ENCODE measurements around the gene VAT1. TPM values are rescaled to one million over a fixed set of nuclear protein-coding genes. Genes with fewer than 3 reads are reported as not detected.
A peak's percentile ranks its signal among the peaks of the same experiment; 100 is the strongest.

The VAT1 gene
- total and polyA plus RNA-seq, 9 of the 15 experiments (the other 6 are each of a cell fraction or from before 2014, with no cell fraction given): 29.4 to 153 (median 66.7) TPM

DNA sequence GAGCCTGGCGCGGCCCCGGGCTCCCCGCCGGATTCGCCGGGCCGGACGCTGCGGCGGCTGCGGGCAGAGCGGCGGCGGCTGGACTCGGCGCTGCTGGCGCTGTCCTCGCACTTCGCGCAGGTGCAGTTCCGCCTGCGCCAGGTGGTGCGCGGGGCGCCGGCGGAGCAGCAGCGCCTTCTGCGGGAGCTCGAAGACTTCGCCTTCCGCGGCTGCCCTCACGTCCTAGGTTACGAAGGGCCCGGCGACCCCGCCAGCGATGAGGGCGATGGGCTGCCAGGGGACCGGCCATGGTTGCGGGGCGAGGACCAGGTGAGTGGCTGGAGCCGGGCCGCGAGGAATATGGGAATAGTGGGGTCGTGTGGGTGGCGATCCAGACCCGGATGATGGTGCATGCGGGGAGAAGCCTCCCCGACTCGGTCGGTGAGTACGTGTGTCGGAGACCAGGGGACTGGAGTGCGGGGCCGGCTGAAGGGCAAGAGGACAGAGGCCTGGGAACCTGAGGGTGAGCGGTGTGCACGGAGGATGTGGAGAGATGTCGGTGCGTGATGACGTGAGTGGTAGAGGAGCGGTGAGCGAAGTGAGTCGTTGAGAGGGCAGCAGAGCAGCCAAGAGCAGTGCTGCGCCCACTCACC is 41.3 kb downstream of the VAT1 start (continued):
- TF ChIP-seq HOXB6 (CRISPR knock-in tag; IDR thresholded peaks at IDR 0.05; ENCODE audit: borderline replicate concordance) (no peak), SIRT6 (IDR thresholded peaks at IDR 0.05; ENCODE audit: low read depth, low read length) (no peak), ZNF699 (CRISPR knock-in tag; IDR thresholded peaks at IDR 0.05; ENCODE audit: insufficient replicate concordance) (no peak), PHF8 (IDR thresholded peaks at IDR 0.05; ENCODE audit: borderline replicate concordance, low read length) (no peak; the same call in 1 of the 2 replicates), SREBF2 (CRISPR knock-in tag; IDR thresholded peaks at IDR 0.05) (no peak), NCOA4 (IDR thresholded peaks at IDR 0.05; ENCODE audit: partially characterized antibody) (no peak), SAFB2 (IDR thresholded peaks at IDR 0.05; ENCODE audit: borderline replicate concordance, low read depth, low read length, severe bottlenecking) (no peak), SRSF3 (IDR thresholded peaks at IDR 0.05; ENCODE audit: insufficient read depth, low read length) (no peak), RCOR1 (IDR thresholded peaks at IDR 0.05; ENCODE audit: borderline replicate concordance in 1 of 2, low read depth in 2 of 2, low read length in 2 of 2) (no peak), ZNF445 (CRISPR knock-in tag; IDR thresholded peaks at IDR 0.05; ENCODE audit: low read depth) (no peak), ZFP36 (IDR thresholded peaks at IDR 0.05; ENCODE audit: low read depth, low read length, partially characterized antibody) (no peak), TRIM28 (IDR thresholded peaks at IDR 0.05) (no peak), ZFP30 (CRISPR knock-in tag; IDR thresholded peaks at IDR 0.05; ENCODE audit: borderline replicate concordance) (no peak), FOS (IDR thresholded peaks at IDR 0.05; ENCODE audit: extremely low read depth, insufficient read length) (no peak), RBM14 (IDR thresholded peaks at IDR 0.05; ENCODE audit: borderline replicate concordance, insufficient read depth, low read depth, low read length) (no peak)
- TF ChIP-seq, protein P1, sequence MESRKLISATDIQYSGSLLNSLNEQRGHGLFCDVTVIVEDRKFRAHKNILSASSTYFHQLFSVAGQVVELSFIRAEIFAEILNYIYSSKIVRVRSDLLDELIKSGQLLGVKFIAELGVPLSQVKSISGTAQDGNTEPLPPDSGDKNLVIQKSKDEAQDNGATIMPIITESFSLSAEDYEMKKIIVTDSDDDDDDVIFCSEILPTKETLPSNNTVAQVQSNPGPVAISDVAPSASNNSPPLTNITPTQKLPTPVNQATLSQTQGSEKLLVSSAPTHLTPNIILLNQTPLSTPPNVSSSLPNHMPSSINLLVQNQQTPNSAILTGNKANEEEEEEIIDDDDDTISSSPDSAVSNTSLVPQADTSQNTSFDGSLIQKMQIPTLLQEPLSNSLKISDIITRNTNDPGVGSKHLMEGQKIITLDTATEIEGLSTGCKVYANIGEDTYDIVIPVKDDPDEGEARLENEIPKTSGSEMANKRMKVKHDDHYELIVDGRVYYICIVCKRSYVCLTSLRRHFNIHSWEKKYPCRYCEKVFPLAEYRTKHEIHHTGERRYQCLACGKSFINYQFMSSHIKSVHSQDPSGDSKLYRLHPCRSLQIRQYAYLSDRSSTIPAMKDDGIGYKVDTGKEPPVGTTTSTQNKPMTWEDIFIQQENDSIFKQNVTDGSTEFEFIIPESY (CRISPR knock-in tag; IDR thresholded peaks at IDR 0.05): peak; percentile 64; the same call in 1 of the 2 replicates
- TF ChIP-seq, protein P2, sequence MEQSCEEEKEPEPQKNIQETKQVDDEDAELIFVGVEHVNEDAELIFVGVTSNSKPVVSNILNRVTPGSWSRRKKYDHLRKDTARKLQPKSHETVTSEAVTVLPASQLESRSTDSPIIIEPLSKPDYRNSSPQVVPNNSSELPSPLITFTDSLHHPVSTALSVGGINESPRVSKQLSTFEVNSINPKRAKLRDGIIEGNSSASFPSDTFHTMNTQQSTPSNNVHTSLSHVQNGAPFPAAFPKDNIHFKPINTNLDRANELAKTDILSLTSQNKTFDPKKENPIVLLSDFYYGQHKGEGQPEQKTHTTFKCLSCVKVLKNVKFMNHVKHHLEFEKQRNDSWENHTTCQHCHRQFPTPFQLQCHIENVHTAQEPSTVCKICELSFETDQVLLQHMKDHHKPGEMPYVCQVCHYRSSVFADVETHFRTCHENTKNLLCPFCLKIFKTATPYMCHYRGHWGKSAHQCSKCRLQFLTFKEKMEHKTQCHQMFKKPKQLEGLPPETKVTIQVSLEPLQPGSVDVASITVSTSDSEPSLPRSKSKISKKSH (CRISPR knock-in tag; IDR thresholded peaks at IDR 0.05): no peak
- TF ChIP-seq, protein P3, sequence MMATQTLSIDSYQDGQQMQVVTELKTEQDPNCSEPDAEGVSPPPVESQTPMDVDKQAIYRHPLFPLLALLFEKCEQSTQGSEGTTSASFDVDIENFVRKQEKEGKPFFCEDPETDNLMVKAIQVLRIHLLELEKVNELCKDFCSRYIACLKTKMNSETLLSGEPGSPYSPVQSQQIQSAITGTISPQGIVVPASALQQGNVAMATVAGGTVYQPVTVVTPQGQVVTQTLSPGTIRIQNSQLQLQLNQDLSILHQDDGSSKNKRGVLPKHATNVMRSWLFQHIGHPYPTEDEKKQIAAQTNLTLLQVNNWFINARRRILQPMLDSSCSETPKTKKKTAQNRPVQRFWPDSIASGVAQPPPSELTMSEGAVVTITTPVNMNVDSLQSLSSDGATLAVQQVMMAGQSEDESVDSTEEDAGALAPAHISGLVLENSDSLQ (IDR thresholded peaks at IDR 0.05): 0 out of 2 replicates have a peak, but pooled peaks have one; percentile 8
- TF ChIP-seq, protein P4, sequence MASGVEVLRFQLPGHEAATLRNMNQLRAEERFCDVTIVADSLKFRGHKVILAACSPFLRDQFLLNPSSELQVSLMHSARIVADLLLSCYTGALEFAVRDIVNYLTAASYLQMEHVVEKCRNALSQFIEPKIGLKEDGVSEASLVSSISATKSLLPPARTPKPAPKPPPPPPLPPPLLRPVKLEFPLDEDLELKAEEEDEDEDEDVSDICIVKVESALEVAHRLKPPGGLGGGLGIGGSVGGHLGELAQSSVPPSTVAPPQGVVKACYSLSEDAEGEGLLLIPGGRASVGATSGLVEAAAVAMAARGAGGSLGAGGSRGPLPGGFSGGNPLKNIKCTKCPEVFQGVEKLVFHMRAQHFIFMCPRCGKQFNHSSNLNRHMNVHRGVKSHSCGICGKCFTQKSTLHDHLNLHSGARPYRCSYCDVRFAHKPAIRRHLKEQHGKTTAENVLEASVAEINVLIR (CRISPR knock-in tag; IDR thresholded peaks at IDR 0.05): no peak

Data from K562 (cell line).